MG63 (cell line): Measurements from ENCODE around the gene BTBD16. TPM values are rescaled to one million over a fixed set of nuclear protein-coding genes. Genes with fewer than 3 reads are reported as not detected.

Experiments used
- DNase-seq: peaks from one replicate; pipeline ENCODE4 v3.0.0-alpha.2; 2020
- H3K27me3 ChIP-seq: fragments of 250-450 bp; sonication (Bioruptor Pico); 2 replicates; pipeline ENCODE4 v1.5.1; 2020; ENCODE audit warnings: mild to moderate bottlenecking, moderate library complexity
- H3K36me3 ChIP-seq: fragments of 250-450 bp; sonication (Bioruptor Pico); 2 replicates; pipeline ENCODE4 v1.5.1; 2020; ENCODE audit warnings: mild to moderate bottlenecking, moderate library complexity
- H3K4me3 ChIP-seq: fragments of 250-450 bp; sonication (Bioruptor Pico); 2 replicates; pipeline ENCODE4 v1.5.1; 2020; ENCODE audit warnings: mild to moderate bottlenecking, moderate library complexity
- H3K9me3 ChIP-seq: fragments of 250-450 bp; sonication (Bioruptor Pico); 2 replicates; pipeline ENCODE4 v1.5.1; 2020; ENCODE audit warnings: mild to moderate bottlenecking, moderate library complexity
- total RNA-seq: library from RNA; depleted of rRNA; stranded (reverse); fragments of >200 nt; shearing (Covaris generic); gene quantifications from 2 replicates; pipeline ENCODE4 v1.2.3, GENCODE V29; 2014; ENCODE audit warnings: low replicate concordance

Gene BTBD16
- total RNA-seq, 1 experiment from 2014 or later: not detected

- Histone ChIP-seq H3K27me3 (0 out of 2 replicates have a peak, but pooled peaks cover 2% of the 10 kb centered on the region), H3K9me3 (no peaks in the 10 kb centered on the region), H3K36me3 (no peaks in the 10 kb centered on the region), H3K4me3 (no peak overlapping the region)
- DNase-seq: no peak
Measured at GRCh38 chr10:122352817-122353525, 81.9 kb downstream of the BTBD16 start.

- DNase-seq: no peak
- 0 out of 2 replicates have a peak, but pooled peaks cover 2% of the 10 kb centered on the region for H3K27me3 ChIP-seq
Measured at GRCh38 chr10:122354383-122354782, 83.3 kb downstream of the BTBD16 start.

GRCh38 chr10:122357685-122358084, 86.6 kb downstream of the BTBD16 start:
- Histone ChIP-seq H3K27me3 (0 out of 2 replicates have a peak, but pooled peaks cover 2% of the 10 kb centered on the region), H3K4me3 (no peak overlapping the region), H3K9me3 (no peaks in the 10 kb centered on the region), H3K36me3 (no peaks in the 10 kb centered on the region)
- no peak for DNase-seq

More at GRCh38 chr10:122354383-122354782, 83.3 kb downstream of the BTBD16 start:
- no peaks in the 10 kb centered on the region for H3K9me3 ChIP-seq
- no peaks in the 10 kb centered on the region for H3K36me3 ChIP-seq
- H3K4me3 ChIP-seq: no peak overlapping the region

- H3K36me3 ChIP-seq: no peaks in the 10 kb centered on the region
- DNase-seq: no peak
- H3K4me3 ChIP-seq: no peak overlapping the region
- H3K27me3 ChIP-seq: no peaks in the 10 kb centered on the region
- no peaks in the 10 kb centered on the region for H3K9me3 ChIP-seq
Measured at GRCh38 chr10:122359621-122360020, 88.5 kb downstream of the BTBD16 start.

- Histone ChIP-seq H3K9me3 (no peaks in the 10 kb centered on the region), H3K36me3 (no peaks in the 10 kb centered on the region), H3K27me3 (no peaks in the 10 kb centered on the region), H3K4me3 (no peak overlapping the region)
- no peak for DNase-seq
Measured at GRCh38 chr10:122361046-122361445, 90.0 kb downstream of the BTBD16 start.

DNA sequence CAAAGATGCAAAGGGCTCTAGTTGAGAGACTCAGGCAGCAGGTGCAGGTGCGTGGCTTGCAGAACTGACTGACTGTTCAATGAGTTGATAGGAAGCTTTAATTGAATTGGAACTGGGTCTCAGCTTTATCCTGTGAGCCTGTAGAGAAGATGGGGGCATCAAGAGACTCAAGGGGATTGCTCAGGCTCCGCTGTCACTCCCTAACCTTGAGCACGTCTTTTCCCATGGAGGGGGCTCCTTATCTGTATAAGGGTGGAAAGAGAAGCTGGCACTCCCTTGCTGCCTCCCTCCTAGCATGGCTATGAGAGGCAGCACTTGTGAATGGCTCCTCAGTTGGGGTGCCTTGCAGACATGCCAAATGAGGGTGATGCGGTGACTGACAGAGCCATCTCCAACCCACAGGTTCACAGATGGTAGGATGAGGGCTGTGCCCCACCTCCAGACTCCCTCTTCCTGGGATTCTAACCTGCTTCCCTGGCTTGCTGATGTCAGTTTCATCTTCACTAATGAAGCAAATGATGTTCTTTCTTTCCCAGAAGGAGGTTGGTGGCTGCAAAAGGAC, 91.0 kb downstream of the BTBD16 start:
- H3K36me3 ChIP-seq: no peaks in the 10 kb centered on the region
- H3K4me3 ChIP-seq: no peak overlapping the region
- no peak for DNase-seq
- H3K27me3 ChIP-seq: no peaks in the 10 kb centered on the region
- H3K9me3 ChIP-seq: no peaks in the 10 kb centered on the region

DNA sequence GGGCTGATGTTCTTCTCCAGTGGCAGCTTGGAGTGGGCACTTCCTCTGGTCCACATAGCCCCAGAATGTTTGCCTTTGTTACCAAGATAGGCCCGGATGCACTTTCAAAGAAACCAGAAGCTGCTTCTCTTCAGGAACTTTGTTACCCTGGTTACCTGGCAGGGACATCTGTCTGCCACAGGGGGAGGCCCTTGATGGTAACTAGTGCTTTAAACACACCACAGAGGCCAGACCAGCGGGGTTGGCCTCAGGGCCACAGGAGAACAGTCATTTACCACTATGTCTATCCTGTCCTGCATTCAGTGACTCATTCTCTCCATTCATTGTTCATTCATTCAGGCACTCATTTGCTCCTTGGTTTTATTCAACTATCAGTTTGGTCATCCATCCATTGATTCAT, 91.5 kb downstream of the BTBD16 start:
- H3K4me3 ChIP-seq: no peak overlapping the region
- no peaks in the 10 kb centered on the region for H3K36me3 ChIP-seq
- 0 out of 2 replicates have a peak, but pooled peaks cover 1% of the 10 kb centered on the region for H3K9me3 ChIP-seq
- DNase-seq: no peak
- H3K27me3 ChIP-seq: no peaks in the 10 kb centered on the region; the same call in 1 of the 2 replicates

DNA sequence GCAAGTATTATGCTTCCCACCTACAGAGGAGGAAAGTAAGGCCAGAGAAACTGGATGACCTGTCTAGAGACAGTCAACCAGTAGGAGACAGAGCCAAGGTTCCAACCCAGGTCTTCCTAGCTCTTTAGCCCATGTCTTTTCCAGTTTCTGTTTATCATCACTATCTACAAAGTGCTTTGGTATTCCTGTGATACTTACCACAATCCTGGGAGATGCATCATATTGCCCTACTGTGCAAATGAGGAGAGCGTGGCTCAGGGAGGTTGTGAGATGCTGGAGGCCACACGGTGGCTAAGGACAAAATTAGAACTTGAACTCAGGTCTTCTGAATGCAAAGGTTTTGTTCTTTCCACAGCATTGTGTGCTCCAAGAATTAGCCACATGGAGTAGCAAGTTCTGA, 92.2 kb downstream of the BTBD16 start:
- no peak for DNase-seq
- Histone ChIP-seq H3K36me3 (no peaks in the 10 kb centered on the region), H3K4me3 (no peak overlapping the region), H3K27me3 (no peaks in the 10 kb centered on the region; the same call in 1 of the 2 replicates), H3K9me3 (0 out of 2 replicates have a peak, but pooled peaks cover 2% of the 10 kb centered on the region)

DNA sequence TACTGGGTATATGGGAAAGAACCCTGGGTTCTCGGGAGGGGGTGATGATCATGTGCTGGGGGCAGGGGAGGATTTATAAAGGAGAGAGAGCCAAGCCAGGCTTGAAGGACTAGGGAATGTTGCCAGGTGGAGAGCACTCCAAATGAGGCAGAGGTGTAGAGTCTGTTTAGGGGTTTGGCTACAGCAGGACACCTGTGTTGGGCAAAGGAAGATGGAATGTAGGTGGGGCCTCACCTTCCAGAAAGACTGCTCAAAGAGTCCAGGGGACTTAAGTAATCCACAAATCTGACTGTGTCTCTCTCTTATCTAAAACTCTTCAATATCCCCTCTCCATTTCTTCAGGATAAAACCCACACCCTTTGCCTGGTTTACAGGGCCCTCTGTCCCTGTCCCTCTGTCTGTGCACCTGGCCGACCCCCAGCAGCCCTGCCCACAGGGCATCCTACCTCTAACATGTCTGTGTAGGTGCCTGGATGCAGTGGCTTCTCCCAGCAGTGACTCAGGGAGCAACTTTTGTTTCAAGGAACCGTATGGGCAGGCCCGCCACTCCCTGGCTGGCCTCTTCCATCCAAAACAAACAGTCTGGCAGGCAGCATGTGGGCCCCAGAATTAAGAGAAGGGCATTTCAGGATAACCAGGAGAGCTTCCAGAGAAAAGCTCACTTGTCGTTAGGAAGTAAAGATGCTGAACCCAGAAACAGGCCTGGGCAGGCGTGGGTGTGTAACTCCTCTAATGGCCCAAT, 92.8 kb downstream of the BTBD16 start:
- Histone ChIP-seq H3K9me3 (0 out of 2 replicates have a peak, but pooled peaks cover 2% of the 10 kb centered on the region), H3K27me3 (no peaks in the 10 kb centered on the region; the same call in 1 of the 2 replicates), H3K4me3 (no peak overlapping the region), H3K36me3 (no peaks in the 10 kb centered on the region)
- no peak for DNase-seq

DNA sequence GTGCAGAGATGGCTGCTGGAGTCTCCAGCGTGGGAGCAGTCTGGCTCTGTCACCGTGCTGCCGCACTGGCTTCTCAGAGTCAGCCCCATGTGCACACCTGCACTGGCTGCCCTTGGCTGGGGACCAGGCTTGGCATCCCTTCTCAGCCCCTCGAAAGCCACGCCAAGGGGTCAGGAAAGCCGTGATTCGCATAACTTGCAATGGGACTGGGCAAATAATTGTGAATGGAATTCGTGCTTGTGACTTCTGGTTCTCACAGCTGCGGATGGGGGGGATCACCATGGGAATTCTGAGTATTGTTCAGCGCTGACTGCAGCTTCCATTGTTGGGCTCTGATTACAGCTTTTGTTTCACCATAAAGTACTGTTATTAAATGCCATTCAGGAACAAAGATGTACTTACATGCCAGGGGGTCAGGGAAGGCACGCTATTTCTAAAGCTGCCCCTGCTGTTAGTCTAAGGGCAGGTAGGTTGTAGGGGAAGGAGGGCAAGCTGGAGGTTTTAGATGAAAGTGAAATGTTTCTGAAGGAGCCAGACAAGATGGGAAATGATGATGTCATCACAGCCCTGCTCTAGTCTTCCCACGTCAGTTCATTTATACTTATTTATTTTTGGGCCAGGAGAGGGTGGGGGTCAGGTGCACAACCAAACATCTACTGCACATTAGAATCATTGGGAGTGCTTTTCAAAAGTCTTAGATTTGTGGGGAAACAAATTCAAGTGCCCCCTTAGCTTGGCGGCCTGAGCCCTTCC, 97.6 kb downstream of the BTBD16 start:
- Histone ChIP-seq H3K27me3 (no peaks in the 10 kb centered on the region; the same call in 1 of the 2 replicates), H3K36me3 (no peaks in the 10 kb centered on the region), H3K9me3 (0 out of 2 replicates have a peak, but pooled peaks cover 2% of the 10 kb centered on the region), H3K4me3 (no peak overlapping the region)
- no peak for DNase-seq

- Histone ChIP-seq H3K4me3 (no peak overlapping the region), H3K27me3 (no peaks in the 10 kb centered on the region), H3K9me3 (no peaks in the 10 kb centered on the region), H3K36me3 (no peaks in the 10 kb centered on the region)
- DNase-seq: no peak
Measured at GRCh38 chr10:122373108-122373507, 102.0 kb downstream of the BTBD16 start.

DNA sequence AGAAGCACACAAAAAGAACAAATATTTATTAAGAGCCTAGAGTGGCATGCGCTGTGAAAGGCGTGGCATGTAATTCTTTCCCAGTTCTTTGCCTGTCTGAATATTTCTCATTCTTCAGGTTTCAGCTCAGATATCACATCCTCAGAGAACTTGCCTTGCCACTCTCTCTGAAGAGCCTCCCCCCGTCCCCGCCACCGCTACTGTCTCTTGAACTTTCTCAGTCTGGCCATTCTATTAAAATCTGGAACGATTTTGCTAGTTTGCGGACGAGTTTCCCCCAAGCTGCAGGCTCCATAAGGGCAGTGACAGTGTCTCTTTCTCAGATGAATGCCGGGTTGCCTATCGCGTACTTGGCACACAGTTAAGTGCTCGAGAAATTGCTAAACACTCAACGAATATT, 102.6 kb downstream of the BTBD16 start:
- H3K9me3 ChIP-seq: no peaks in the 10 kb centered on the region
- H3K27me3 ChIP-seq: no peaks in the 10 kb centered on the region
- DNase-seq: no peak
- H3K4me3 ChIP-seq: peak overlapping the region; percentile 76
- no peaks in the 10 kb centered on the region for H3K36me3 ChIP-seq

DNA sequence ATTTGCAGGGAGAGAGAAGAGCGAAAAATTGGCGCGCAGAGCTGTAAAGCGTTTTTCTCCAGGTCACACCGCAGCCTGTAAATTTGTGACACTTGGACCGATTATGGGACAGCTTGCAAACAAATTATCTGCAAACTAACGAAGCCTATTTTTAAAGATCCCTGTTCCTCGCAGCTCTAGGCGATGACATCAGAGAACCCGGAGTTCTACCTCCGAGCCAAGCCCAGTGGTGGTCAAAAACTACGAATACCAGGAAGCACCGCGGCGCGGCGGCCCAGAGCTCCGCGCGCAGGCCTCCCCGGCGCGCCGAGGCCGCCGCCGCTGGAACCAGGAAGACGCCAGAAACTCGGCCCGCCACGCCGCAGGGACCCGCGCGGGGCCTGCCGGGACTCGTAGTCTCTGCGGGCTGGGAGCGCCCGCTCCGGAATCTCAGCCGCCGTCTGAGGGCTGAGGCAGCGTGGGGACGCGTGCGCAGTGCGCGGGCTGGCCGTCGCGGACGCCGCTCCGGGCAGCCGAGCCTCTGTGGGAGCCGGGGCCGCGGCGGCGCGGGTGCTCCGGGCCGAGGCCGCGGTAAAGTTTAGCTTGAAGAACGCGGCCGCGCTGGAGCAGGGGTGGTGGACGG, 103.3 kb downstream of the BTBD16 start, which contains the start of gene PLEKHA1:
PLEKHA1 (plus strand) TSS at position 472 of the 622 bp plus-strand sequence. CDS start 18,493 bp downstream, outside the sequence.
- Histone ChIP-seq H3K4me3 (peak within 1 kb of the TSS; percentile 76), H3K27me3 (no peaks in the 10 kb centered on the region), H3K9me3 (no peaks in the 10 kb centered on the region), H3K36me3 (no peaks in the 10 kb centered on the region)
- DNase-seq: peak; percentile 96

DNA sequence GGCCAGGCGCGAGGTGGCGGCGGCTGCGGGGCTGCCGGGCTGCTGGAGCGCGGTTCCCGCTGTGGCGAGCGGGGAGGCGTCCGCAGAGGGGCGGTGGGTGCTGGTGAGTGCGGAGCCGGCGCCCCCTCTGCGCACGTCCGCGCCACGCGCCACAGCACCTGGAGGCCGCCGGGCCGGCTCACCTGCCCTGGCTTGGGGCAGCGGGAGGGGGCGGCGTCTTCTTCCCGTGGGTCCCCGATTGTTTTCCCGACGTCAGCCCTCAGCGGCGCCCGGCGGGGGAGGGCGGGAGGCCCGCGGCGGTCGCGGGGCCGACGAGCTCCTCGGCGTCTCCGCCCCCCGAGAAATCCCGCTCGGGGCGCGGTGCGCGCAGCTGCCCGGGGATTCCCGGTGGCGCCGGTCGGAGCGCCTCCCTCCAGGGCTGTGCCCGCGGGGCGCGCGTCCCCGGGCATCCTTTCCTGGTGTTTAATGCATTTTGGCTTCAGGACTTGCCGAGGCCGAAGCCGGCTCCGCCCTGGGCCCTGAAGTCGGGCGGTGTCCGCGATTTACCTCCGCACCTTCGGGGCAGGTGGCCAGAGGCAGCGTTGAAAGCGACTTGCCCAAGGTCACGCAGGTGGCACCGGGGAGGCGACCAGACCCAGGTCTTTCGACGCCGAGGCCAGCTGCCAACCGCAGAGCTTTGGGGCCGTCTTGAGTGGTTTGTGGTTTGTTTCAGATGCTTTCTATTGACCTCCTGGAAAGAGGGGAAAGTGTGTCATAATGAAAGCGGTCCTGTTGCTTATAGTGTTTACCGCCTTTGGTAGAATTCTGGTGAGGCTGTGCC, 104.0 kb downstream of the BTBD16 start:
- Histone ChIP-seq H3K27me3 (no peaks in the 10 kb centered on the region), H3K9me3 (no peaks in the 10 kb centered on the region), H3K4me3 (peak overlapping the region; percentile 76), H3K36me3 (no peaks in the 10 kb centered on the region)
- peak; percentile 60 for DNase-seq

- peak overlapping the region; percentile 76 for H3K4me3 ChIP-seq
- H3K9me3 ChIP-seq: no peaks in the 10 kb centered on the region
- H3K27me3 ChIP-seq: no peaks in the 10 kb centered on the region
- no peaks in the 10 kb centered on the region for H3K36me3 ChIP-seq
- no peak for DNase-seq
Measured at GRCh38 chr10:122375679-122376160, 104.6 kb downstream of the BTBD16 start.
